ENCODE results near the gene SEC14L5.

DNA sequence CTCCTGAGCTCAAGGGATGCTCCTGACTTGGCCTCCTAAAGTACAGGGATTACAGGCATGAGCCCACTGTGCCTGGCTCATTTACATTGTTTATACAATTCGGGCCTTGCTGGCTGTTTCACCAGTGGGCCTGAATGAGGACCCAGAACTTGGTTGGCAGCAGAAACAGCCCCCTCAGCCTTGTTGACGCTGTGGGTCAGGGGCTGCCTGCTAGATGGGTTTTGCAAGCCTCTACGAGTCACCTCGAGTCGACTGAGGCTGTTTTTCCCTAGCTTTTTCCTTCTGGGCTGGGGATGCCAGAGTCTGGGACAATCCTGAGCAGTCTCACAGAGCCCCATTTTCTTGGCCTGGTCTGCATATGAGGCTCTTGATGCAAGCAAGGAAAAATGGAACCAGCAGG is 37.3 kb upstream of the SEC14L5 start:
- TF ChIP-seq, protein P1, sequence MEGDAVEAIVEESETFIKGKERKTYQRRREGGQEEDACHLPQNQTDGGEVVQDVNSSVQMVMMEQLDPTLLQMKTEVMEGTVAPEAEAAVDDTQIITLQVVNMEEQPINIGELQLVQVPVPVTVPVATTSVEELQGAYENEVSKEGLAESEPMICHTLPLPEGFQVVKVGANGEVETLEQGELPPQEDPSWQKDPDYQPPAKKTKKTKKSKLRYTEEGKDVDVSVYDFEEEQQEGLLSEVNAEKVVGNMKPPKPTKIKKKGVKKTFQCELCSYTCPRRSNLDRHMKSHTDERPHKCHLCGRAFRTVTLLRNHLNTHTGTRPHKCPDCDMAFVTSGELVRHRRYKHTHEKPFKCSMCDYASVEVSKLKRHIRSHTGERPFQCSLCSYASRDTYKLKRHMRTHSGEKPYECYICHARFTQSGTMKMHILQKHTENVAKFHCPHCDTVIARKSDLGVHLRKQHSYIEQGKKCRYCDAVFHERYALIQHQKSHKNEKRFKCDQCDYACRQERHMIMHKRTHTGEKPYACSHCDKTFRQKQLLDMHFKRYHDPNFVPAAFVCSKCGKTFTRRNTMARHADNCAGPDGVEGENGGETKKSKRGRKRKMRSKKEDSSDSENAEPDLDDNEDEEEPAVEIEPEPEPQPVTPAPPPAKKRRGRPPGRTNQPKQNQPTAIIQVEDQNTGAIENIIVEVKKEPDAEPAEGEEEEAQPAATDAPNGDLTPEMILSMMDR (IDR thresholded peaks at IDR 0.05; ENCODE audit: low read depth, low read length): no peak
- TF ChIP-seq EZH2phosphoT487 (IDR thresholded peaks at IDR 0.05; ENCODE audit: low read depth): no peak

Data from OCI-LY3 (cell line).